Body of pancreas (tissue), 4 donors: ENCODE data around the gene CPEB4.

ENCODE experiments used
- POLR2A ChIP-seq, 3 donors: fragments of 450-650 bp; IDR thresholded peaks; one replicate each; pipeline ENCODE4 v1.6.1; 2016; ENCODE audit warnings: antibody characterized with exemption in 3 of 3, mild to moderate bottlenecking in 2 of 3
- TF ChIP-seq, protein P1 (sequence below), 7 experiments: fragments of 450-650 bp in 4 of 7; fragments of 200-600 bp in 3 of 7; sonication (generic) in 3 of 7; IDR thresholded peaks; one replicate each; pipeline ENCODE4 v1.5.1; 2016 to 2019; ENCODE audit warnings: antibody characterized with exemption in 7 of 7

DNA sequence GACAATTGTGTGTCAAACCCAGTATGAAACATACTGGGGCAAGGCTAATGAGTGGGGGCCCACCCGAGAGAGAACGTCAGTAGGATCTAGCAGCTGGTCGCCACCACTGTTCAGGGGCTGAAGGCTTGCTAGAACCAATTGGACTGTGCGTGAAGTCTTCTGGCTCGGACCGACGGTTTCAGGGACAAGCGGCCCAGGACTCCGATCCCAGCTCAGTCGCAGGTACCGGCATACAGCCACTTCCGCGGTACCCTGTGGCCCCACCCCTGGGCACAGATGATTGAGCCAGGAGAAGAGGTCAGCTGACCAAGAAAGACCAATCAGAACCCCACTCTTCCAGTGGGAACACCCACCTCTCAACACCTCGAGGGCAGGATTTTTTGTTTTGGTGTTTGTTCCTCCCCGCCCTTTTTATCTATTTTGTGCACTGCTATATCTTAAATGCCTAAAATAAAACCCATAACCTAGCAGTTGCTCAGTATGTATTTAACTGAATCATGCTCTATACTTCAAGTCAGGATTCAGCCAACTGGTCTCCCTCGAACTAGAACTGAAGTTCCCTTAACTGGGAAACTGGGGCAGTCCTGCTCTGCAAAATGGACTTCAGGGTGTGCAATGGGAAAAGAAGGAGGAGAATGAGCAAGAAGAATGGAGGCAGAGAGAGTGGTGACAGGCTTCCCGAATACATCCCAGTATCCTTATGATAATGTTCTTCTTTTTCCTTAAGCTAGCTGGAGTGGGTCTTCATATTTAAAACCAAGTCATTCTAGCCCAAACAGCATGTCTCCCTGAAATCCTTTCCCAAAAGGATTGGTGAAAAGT is 21.1 kb upstream of the CPEB4 start:
- TF ChIP-seq, protein P1, sequence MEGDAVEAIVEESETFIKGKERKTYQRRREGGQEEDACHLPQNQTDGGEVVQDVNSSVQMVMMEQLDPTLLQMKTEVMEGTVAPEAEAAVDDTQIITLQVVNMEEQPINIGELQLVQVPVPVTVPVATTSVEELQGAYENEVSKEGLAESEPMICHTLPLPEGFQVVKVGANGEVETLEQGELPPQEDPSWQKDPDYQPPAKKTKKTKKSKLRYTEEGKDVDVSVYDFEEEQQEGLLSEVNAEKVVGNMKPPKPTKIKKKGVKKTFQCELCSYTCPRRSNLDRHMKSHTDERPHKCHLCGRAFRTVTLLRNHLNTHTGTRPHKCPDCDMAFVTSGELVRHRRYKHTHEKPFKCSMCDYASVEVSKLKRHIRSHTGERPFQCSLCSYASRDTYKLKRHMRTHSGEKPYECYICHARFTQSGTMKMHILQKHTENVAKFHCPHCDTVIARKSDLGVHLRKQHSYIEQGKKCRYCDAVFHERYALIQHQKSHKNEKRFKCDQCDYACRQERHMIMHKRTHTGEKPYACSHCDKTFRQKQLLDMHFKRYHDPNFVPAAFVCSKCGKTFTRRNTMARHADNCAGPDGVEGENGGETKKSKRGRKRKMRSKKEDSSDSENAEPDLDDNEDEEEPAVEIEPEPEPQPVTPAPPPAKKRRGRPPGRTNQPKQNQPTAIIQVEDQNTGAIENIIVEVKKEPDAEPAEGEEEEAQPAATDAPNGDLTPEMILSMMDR (IDR thresholded peaks at IDR 0.05), result no peak
- no peak for TF ChIP-seq POLR2A (IDR thresholded peaks at IDR 0.05)
